GM18873 (cell line): ENCODE measurements around the gene HSPA12A.

Experiments
- ATAC-seq: cut with Tn5 transposase; IDR thresholded peaks from one replicate; pipeline ENCODE4 v1.9.1; 2021; ENCODE audit warnings: mild to moderate bottlenecking, moderate library complexity, moderate number of reproducible peaks; ENCODE audit not compliant: unreplicated experiment, low FRiP score

HSPA12A gene

GRCh38 chr10:116671274-116671926 lies 71.0 kb downstream of the HSPA12A start:
- no peak for ATAC-seq

DNA sequence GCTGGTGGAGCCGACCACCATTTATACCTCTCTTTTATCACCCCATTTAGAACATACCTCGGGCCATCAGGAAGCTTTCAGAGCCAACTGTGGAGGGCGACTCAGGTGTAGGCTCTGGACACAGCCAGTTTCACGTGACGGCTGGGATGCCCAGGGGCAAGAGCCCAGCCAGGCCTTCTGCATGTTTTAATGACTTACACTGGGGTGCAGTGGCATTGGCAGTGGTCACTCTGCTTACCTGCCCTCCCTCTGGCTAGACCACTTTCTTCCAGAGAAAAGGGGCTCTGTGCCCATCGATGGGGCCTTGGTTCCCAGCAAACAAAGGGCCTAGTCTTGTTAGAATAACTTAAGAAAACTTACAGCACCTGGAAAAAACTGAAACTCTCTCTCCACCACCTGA lies 71.7 kb downstream of the HSPA12A start:
- ATAC-seq: no peak

GRCh38 chr10:116669832-116670644 lies 72.3 kb downstream of the HSPA12A start:
- no peak for ATAC-seq

GRCh38 chr10:116669080-116669479 lies 73.3 kb downstream of the HSPA12A start:
- ATAC-seq: no peak

GRCh38 chr10:116668446-116668845 lies 73.9 kb downstream of the HSPA12A start:
- no peak for ATAC-seq

- ATAC-seq: no peak
Measured at GRCh38 chr10:116668018-116668417, 74.3 kb downstream of the HSPA12A start.

- ATAC-seq: no peak
Measured at GRCh38 chr10:116667484-116667883, 74.9 kb downstream of the HSPA12A start.

GRCh38 chr10:116665541-116666125 lies 76.7 kb downstream of the HSPA12A start:
- no peak for ATAC-seq

DNA sequence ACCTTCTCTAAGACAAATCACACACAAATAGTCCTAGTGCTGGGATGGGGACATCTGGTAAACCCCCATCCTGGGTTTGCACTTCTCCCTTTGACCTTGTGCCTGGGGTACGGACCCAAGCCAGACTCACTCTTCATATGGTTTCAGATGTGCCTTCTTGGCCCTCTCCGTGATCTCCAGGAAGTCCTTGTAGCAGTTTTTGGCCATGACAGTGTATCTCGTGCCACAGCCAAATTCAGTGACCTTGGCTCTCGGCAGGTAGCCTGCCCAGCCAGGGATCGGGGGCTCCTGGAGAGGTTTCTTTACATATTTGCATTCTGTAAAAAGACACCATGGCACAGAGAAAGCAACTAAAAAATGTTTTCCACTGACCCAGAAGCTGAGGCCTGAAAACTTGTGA lies 77.7 kb downstream of the HSPA12A start:
- ATAC-seq: no peak

DNA sequence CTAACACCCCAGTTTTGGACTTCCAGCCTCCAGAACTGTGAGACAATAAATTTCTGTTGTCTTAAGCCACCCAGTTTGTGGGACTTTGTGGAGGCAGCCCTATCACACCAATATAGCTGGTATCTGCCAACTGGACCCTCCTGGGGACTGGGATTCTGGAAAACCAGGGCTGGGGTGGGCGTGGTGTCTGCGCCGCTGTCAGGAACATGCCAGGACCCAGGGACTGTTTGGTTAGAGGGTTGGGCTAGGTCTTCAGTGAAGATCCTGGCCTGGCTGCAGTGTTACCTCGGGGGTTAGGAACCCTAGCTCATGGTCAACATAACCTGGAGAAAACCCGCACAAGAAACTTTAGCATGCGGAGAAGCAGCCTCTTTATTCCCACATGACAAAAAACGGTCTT lies 79.0 kb downstream of the HSPA12A start:
- no peak for ATAC-seq

DNA sequence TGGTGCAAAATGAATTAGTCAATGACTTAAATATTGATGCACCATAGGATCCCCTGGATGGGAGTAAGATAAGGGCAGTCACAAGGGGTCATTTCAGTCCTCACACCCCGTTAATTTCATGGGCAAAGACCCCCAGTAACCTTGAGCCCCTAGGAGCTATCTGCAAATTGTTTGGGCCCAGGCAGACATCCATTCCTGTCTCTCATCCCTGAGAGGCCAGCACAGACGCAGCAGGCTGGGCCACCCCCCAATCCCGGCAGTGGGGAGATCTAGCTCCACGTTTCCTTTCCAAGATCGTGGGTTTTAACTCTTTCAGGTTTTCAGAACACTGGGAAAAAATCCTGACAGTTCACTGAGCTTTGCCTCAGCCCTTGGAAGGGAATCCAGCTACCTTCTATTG lies 81.5 kb downstream of the HSPA12A start:
- no peak for ATAC-seq

DNA sequence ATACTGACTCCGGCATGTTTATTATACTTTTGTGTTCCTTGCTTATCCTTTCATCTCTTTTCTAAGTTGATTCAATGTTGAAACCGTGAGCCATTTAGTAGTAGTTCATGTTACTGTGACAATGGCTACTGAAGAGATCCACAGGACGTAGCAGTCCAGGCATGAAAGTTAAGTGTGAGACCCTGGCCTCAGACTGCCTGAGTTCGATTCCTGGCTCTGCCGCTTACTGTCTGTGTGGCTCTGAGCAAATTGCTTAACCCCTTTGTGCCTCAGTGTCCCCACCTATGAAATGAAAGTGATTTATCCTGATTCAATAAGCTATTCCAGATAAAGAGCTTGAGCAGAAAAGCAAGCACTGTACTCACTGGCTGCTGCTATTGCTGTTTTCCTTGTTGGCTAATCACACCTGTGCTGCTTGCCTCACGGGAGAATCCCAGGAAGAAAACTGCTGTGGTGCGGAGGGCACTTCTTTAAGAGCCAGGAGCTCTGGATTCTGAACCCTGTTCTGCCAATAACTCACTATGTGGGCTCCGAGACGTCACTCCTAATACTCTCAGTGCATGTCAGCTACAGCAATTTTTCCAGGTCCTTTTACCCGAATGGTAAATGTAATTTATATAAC lies 83.2 kb downstream of the HSPA12A start:
- no peak for ATAC-seq

DNA sequence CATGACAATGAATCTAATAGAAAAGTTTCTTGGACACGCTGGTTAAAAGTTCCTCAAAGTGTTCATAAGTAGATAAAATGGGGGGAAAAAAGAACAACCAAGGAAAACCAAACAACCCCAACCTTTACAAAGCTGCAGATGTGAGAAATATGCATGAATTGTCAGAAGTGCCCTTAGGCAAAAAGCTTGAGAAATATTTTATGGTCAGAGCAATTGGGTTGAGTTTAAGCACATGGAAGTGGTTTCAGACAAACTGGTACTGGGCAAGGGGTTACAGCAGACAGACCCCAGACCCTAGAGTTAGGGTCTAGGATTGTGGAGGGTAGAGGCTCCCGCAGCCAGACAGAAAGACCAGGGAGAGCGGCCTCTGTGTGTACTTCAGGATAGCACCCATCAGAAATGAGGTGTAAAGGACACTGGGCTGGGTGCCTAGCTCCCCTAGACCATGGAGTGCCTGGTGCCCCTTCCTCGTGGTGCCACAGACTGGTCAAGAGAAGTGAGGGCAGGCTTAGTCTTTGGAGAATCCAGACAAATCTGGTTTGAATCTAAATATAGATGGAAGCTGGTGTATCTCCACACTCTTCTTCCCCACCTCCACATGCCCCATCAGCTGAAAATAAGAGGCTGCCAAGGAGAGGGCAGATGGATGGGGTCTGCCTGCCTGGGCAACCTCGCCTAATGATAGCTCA lies 84.4 kb downstream of the HSPA12A start:
- ATAC-seq: no peak

- ATAC-seq: no peak
Measured at GRCh38 chr10:116656044-116656443, 86.3 kb downstream of the HSPA12A start.

DNA sequence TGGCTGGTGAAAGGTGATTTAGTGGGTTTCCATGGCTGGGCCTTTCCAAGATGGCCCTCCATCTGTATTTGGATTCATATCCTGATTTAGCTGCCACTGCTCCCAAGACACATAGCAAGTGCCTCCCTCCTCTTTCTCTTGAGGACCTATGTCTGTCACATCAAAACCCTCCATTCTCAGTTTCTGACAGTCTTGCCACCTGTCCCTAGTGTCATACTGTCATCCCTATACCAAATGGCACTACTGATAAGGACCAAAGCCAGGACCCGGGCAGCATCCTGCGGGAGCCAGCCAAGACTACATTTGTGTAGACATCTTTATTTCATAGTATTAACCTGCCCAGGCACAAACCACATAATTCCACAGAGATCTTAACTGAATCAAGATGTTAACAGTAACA lies 86.8 kb downstream of the HSPA12A start:
- ATAC-seq: no peak

DNA sequence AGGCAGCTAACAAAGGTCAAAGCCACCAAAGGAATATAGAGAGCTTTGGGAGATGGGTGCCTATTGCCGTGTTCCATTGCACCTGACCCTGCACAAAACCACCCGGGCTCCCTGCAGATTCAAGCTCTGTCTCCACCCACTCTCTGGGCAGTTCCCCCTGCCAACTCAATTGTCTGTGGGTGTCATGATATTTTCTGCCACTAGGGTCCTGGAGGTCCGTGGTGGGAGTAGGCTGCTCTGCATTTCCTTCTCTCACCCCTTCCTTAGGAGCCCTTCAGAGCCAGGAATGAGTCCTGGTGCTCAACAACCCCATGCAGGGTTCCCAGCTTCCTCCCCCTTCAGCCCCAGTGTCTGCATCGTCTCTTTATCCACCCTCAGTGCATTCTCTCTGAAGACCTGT lies 87.5 kb downstream of the HSPA12A start:
- no peak for ATAC-seq

GRCh38 chr10:116653885-116654284 lies 88.5 kb downstream of the HSPA12A start:
- no peak for ATAC-seq

DNA sequence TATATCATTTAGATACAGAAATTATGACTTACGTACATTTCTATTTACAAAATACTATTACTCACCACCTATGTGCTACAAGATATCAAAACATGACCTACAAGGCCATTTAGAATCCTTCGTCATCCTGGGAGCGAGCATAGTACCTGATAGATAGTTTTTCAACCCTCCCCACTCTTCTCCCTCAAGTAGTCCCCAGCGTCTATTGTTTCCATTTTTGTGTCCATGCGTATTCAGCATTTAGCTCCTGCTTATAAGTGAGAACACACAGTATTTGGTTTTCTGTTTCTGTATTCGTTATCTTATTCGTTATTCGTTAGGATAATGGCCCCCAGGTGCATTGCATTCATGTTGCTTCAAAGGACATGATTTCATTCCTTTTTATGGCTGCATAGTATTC lies 93.5 kb downstream of the HSPA12A start:
- ATAC-seq: no peak

- no peak for ATAC-seq
Measured at GRCh38 chr10:116646502-116646901, 95.9 kb downstream of the HSPA12A start.

GRCh38 chr10:116637830-116638229 lies 104.5 kb downstream of the HSPA12A start:
- ATAC-seq: no peak

GRCh38 chr10:116636976-116637375 lies 105.4 kb downstream of the HSPA12A start:
- ATAC-seq: no peak
